GM19035 (cell line): ENCODE data around the gene MRM3.
"Not testable (repeated sequence)": the region's sequence is repeated elsewhere in the genome, so short reads cannot be mapped to it uniquely, and the experiment has no call there.

Experiments
- ATAC-seq: cut with Tn5 transposase; IDR thresholded peaks from one replicate; pipeline ENCODE4 v1.9.1; 2021; ENCODE audit not compliant: unreplicated experiment

MRM3 gene

DNA sequence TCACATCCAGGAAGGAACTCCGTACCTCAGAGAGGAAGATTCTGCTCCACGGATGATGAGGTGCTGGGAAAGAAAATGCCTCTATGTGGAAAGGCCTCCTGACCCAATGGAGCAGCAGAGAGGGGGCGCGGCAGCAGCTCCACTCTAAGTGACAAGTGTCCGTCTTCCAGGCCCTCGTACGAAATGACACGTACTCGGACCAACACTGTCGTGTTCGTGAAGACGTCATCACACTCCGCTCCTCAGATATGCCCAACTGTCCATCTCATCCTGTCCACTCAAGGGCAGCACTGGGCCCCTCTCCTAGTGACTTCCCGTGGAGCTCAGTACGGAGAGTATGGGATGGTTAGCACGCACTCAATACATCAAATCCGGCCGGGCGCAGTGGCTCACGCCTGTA lies 32.2 kb downstream of the MRM3 start:
- ATAC-seq, result no peak

DNA sequence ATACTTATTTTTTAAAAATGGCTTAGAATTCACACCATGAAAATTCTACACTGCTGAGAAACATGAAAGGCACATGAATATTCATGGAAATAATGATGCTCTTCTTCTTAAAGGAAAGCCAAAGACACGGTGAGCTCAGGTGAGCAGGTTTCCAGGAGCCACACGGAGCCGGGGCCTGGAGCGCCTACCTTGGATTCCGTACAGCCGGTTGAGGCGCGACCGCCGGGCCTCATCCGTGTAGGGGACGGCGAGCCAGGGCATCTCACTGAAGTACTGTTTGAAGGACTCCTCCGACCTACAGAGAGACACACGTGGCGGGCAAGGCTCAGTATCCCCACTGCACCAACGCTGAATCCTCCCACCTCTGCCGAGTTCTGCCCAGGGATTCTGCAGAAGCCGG lies 37.1 kb downstream of the MRM3 start:
- ATAC-seq, result no peak

- no peak for ATAC-seq
Observed at GRCh38 chr17:823501-823902, 41.3 kb downstream of the MRM3 start.

DNA sequence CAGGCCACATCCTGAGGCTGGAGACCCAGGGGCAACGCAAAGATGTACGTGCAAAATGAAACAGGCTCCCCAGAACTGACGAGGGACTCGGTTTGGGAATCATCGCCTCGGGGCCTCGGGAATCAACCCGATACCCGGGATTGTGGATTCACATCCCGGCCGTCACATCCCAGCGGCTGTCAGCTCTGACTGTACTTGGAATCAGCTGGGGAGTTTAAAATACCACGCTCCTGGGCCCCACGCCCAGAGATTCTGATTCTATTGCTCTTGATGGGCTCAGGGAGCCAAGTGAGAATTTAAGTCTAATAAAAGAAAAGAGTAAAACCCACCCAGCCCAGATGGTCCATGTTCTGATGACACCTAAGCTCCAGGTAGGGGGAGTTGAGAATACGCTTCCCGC lies 42.2 kb downstream of the MRM3 start:
- ATAC-seq, result no peak

GRCh38 chr17:825216-825615 lies 43.1 kb downstream of the MRM3 start:
- ATAC-seq, result no peak

DNA sequence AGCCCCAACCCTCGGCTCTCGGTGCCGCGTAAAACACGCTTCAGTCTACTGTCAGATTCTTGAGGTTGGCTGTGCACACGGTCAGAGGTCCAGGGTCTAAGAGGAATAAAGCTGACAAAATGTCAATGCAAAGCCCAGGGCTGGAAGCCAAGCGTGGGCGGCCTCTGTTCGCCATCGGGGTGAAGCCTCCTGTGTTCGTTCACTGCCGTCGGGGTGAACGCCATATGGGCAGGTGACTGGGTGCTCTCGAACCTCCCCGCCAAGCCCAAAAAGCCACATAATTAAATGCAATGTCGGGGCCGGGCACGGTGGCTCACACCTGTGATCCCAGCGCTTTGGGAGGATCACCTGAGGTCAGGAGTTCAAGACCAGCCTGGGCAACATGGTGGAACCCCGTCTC lies 44.6 kb downstream of the MRM3 start:
- no peak for ATAC-seq

- no peak for ATAC-seq
Observed at GRCh38 chr17:828761-829160, 46.6 kb downstream of the MRM3 start.

GRCh38 chr17:829614-830013 lies 47.5 kb downstream of the MRM3 start:
- ATAC-seq, result not testable (repeated sequence)

DNA sequence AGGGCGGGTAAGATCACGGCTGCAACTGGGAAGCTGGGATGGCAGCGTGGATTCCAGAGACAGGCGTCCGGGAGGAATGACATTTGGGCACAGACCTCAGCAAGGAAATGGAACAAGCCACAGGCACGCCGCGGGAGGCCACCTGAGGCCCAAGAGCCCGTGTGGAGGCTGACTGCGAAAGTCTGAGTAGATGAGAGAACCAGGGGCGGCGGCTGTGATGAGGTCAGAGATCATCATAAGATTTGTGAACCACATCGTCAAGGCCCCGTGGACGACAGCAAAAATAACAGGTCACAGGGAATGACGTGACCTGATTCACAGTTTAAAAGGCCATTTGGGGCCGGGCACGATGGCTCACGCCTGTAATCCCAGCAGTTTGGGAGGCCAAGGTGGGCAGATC lies 48.2 kb downstream of the MRM3 start:
- no peak for ATAC-seq

- no peak for ATAC-seq
Observed at GRCh38 chr17:830950-831349, 48.8 kb downstream of the MRM3 start.

DNA sequence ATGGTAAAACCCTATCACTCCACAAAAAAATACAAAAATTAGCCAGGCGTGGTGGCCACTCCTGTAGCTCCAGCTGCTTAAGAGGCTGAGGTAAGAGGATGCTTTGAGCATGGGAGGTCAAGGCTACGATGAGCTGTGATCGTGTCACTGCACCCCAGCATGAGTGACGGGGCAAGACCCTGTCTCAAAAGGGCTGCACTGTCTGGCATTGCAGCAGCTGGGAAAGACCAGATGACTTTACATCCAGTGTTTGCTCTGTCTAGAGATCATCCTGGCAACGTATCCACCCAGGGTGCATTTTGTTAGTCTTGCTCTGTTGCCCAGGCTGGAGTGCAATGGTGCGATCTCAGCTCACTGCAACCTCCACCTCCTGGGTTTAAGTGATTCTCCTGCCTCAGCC lies 52.0 kb downstream of the MRM3 start:
- ATAC-seq, result no peak

GRCh38 chr17:835263-835662 lies 53.1 kb downstream of the MRM3 start:
- ATAC-seq, result no peak

GRCh38 chr17:835721-836120 lies 53.6 kb downstream of the MRM3 start:
- ATAC-seq, result not testable (repeated sequence)

GRCh38 chr17:836151-836550 lies 54.0 kb downstream of the MRM3 start:
- ATAC-seq, result no peak

- no peak for ATAC-seq
Observed at GRCh38 chr17:838486-838885, 56.3 kb downstream of the MRM3 start.

DNA sequence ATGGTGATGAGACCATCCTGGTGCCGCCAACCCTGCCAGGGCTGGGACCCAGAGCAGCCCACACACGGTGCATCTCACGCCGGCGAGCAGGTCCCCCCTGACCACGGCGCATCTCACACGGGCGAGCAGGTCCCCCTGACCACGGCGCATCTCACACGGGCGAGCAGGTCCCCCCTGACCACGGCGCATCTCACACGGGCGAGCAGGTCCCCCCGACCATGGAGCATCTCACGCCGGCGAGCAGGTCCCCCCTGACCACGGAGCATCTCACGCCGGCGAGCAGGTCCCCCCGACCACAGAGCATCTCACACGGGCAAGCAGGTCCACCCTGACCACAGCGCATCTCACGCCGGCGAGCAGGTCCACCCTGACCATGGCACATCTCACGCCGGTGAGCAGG lies 59.2 kb downstream of the MRM3 start:
- no peak for ATAC-seq
